Thyroid gland (tissue), 4 donors: ENCODE results near the gene TRMO.

ENCODE experiments used
- POLR2A ChIP-seq, 2 donors: fragments of 450-650 bp; IDR thresholded peaks; one replicate each; pipeline ENCODE4 v1.6.1; 2017; ENCODE audit warnings: antibody characterized with exemption in 2 of 2, mild to moderate bottlenecking in 2 of 2, moderate library complexity in 1 of 2
- TF ChIP-seq, protein P1 (sequence below), 6 experiments: fragments of 200-600 bp in 3 of 6; fragments of 450-650 bp in 3 of 6; sonication (generic) in 3 of 6; IDR thresholded peaks; one replicate each; pipeline ENCODE4 v1.5.1; 2016 to 2019; ENCODE audit warnings: antibody characterized with exemption in 6 of 6, mild to moderate bottlenecking in 2 of 6, inconsistent platforms in 1 of 6, moderate library complexity in 1 of 6

GRCh38 chr9:97860451-97861147 lies 61.7 kb downstream of the TRMO start:
- TF ChIP-seq POLR2A (IDR thresholded peaks at IDR 0.05) = peak in 1 of 2 donors; percentile 72
- TF ChIP-seq, protein P1, sequence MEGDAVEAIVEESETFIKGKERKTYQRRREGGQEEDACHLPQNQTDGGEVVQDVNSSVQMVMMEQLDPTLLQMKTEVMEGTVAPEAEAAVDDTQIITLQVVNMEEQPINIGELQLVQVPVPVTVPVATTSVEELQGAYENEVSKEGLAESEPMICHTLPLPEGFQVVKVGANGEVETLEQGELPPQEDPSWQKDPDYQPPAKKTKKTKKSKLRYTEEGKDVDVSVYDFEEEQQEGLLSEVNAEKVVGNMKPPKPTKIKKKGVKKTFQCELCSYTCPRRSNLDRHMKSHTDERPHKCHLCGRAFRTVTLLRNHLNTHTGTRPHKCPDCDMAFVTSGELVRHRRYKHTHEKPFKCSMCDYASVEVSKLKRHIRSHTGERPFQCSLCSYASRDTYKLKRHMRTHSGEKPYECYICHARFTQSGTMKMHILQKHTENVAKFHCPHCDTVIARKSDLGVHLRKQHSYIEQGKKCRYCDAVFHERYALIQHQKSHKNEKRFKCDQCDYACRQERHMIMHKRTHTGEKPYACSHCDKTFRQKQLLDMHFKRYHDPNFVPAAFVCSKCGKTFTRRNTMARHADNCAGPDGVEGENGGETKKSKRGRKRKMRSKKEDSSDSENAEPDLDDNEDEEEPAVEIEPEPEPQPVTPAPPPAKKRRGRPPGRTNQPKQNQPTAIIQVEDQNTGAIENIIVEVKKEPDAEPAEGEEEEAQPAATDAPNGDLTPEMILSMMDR (IDR thresholded peaks at IDR 0.05) = no peak
